OCI-LY7 (cell line): ENCODE results near the gene TRPM3. TPM values are rescaled to one million over a fixed set of nuclear protein-coding genes. Genes with fewer than 3 reads are reported as not detected.

Experiments
- BruUV-seq: library from RNA; stranded (reverse); fragments of 400-500 nt; replicated peaks from 2 replicates; lab custom pipeline; 2021; lab: Mats Ljungman, UMichigan
- CTCF ChIA-PET: fragments of 300-600 bp; sonication (Branson Sonifier 250); formaldehyde crosslinking; loops from one replicate; lab custom pipeline; 2022; ENCODE audit warnings: antibody characterized with exemption; ENCODE audit not compliant: unreplicated experiment; lab: Charles Lee
- POLR2A ChIA-PET: fragments of 300-600 bp; sonication (Branson Sonifier 250); formaldehyde crosslinking; loops from one replicate; lab custom pipeline; 2022; ENCODE audit warnings: antibody characterized with exemption; lab: Charles Lee
- DNase-seq: peaks from one replicate; pipeline ENCODE4 v3.0.0-alpha.2; 2015; ENCODE audit warnings: low spot score
- H2AFZ ChIP-seq: fragments of 200-600 bp; sonication (generic), shearing (Covaris generic); 2 replicates; pipeline ENCODE4 v1.6.1; 2014; ENCODE audit warnings: mild to moderate bottlenecking, antibody characterized with exemption, low read length, moderate library complexity
- H3K27ac ChIP-seq: fragments of 200-600 bp; sonication (generic); 2 replicates; pipeline ENCODE4 v1.5.1; 2014; ENCODE audit warnings: mixed run types, low read depth, mild to moderate bottlenecking, moderate library complexity, low read length, inconsistent platforms; ENCODE audit not compliant: poor library complexity, severe bottlenecking
- H3K36me3 ChIP-seq: fragments of 200-600 bp; sonication (generic); 2 replicates; pipeline ENCODE4 v1.6.1; 2014; ENCODE audit warnings: mild to moderate bottlenecking, antibody characterized with exemption, low read length, moderate library complexity, mixed read lengths; ENCODE audit not compliant: insufficient read depth
- H3K4me1 ChIP-seq: fragments of 200-600 bp; sonication (generic); 2 replicates; pipeline ENCODE4 v1.5.1; 2014; ENCODE audit warnings: mild to moderate bottlenecking, low read length; ENCODE audit not compliant: insufficient read depth, poor library complexity, severe bottlenecking
- H3K4me2 ChIP-seq: fragments of 200-600 bp; sonication (generic); 2 replicates; pipeline ENCODE4 v1.6.1; 2014; ENCODE audit warnings: mild to moderate bottlenecking, low read length
- H3K4me3 ChIP-seq: fragments of 200-600 bp; sonication (generic); 2 replicates; pipeline ENCODE4 v1.5.1; 2014; ENCODE audit warnings: mild to moderate bottlenecking, low read depth, low read length; ENCODE audit not compliant: poor library complexity, severe bottlenecking
- H3K79me2 ChIP-seq: fragments of 200-600 bp; sonication (generic); 2 replicates; pipeline ENCODE4 v1.6.1; 2016; ENCODE audit warnings: low read depth, mild to moderate bottlenecking, low read length, moderate library complexity, mixed read lengths; ENCODE audit not compliant: insufficient read depth
- H3K9me2 ChIP-seq: fragments of 200-600 bp; sonication (generic); 2 replicates; pipeline ENCODE4 v1.6.1; 2016; ENCODE audit warnings: mild to moderate bottlenecking, low read length, mixed read lengths; ENCODE audit not compliant: insufficient read depth
- H3K9me3 ChIP-seq: fragments of 200-600 bp; sonication (generic); 2 replicates; pipeline ENCODE4 v1.6.1; 2014; ENCODE audit warnings: mild to moderate bottlenecking, mixed run types, low read length, mixed read lengths
- H4K20me1 ChIP-seq: fragments of 200-600 bp; sonication (generic); 2 replicates; pipeline ENCODE4 v1.6.1; 2014; ENCODE audit warnings: mild to moderate bottlenecking, antibody characterized with exemption, low read length, moderate library complexity, mixed read lengths; ENCODE audit not compliant: insufficient read depth
- CTCF ChIP-seq: fragments of 200-600 bp; sonication (generic); conservative IDR thresholded peaks from 2 replicates; pipeline ENCODE4 v1.5.1; 2014; ENCODE audit warnings: mild to moderate bottlenecking, antibody characterized with exemption, low read length, moderate library complexity, mixed read lengths
- EZH2phosphoT487 ChIP-seq: fragments of 200-600 bp; sonication (generic); IDR thresholded peaks from 2 replicates; pipeline ENCODE4 v1.6.1; 2018; ENCODE audit warnings: low read depth, borderline replicate concordance, mild to moderate bottlenecking, mixed run types, antibody characterized with exemption, low read length, moderate library complexity, mixed read lengths
- intact Hi-C: fragments of 100-400 bp; cut with micrococcal nuclease; formaldehyde crosslinking; loops from one replicate; pipeline ENCODE4 v1.10.0; 2022; ENCODE audit not compliant: unreplicated experiment
- total RNA-seq, 2 experiments: library from RNA; depleted of rRNA in 1 of 2; stranded (reverse); fragments of >200 nt in 1 of 2; shearing (Covaris generic) in 1 of 2; gene quantifications; 2 replicates each; pipeline ENCODE4 v1.2.3, GENCODE V29; 2014 to 2022

TRPM3 gene
- total RNA-seq, 2 experiments from 2014 or later: not detected

- POLR2A ChIA-PET: no interaction called here
- Histone ChIP-seq H3K4me1 (no peaks in the 10 kb centered on the region), H3K4me3 (no peak overlapping the region), H4K20me1 (no peaks in the 10 kb centered on the region), H3K79me2 (no peaks in the 10 kb centered on the region), H2AFZ (no peak overlapping the region), H3K9me2 (no peaks in the 10 kb centered on the region), H3K27ac (no peak overlapping the region), H3K9me3 (no peaks in the 10 kb centered on the region), H3K36me3 (no peaks in the 10 kb centered on the region), H3K4me2 (no peak overlapping the region)
- peak; percentile 38 for DNase-seq
- intact Hi-C loops: loop anchor here (2.0 to 5.0 kb wide), 2 partner anchors 20 to 142 kb away; no protein-coding TSS in a partner anchor
- no TSS peak for BruUV-seq
- CTCF ChIA-PET: no interaction called here
- TF ChIP-seq EZH2phosphoT487 (no peak), CTCF (peak; percentile 74)
Measured at GRCh38 chr9:70484232-70485130, 636.9 kb downstream of the TRPM3 start.

- no peak overlapping the region for H3K4me2 ChIP-seq
- H4K20me1 ChIP-seq: no peaks in the 10 kb centered on the region
- no peaks in the 10 kb centered on the region for H3K79me2 ChIP-seq
- H3K27ac ChIP-seq: no peak overlapping the region
- no peak for DNase-seq
- no peak overlapping the region for H3K4me3 ChIP-seq
- intact Hi-C loops: loop anchor here (5.0 kb wide), 1 partner anchor 139 kb away; no protein-coding TSS in a partner anchor
- H2AFZ ChIP-seq: no peak overlapping the region
- ChIA-PET POLR2A (no interaction called here), CTCF (no interaction called here)
- TF ChIP-seq CTCF (no peak), EZH2phosphoT487 (no peak)
- H3K4me1 ChIP-seq: no peaks in the 10 kb centered on the region
- no peaks in the 10 kb centered on the region for H3K9me2 ChIP-seq
- H3K9me3 ChIP-seq: no peaks in the 10 kb centered on the region
- BruUV-seq: no TSS peak
- no peaks in the 10 kb centered on the region for H3K36me3 ChIP-seq
Measured at GRCh38 chr9:70481471-70481870, 640.0 kb downstream of the TRPM3 start.

GRCh38 chr9:70480405-70480980, 640.9 kb downstream of the TRPM3 start:
- H4K20me1 ChIP-seq: no peaks in the 10 kb centered on the region
- no peak for DNase-seq
- TF ChIP-seq CTCF: no peak
- no peak for TF ChIP-seq EZH2phosphoT487
- POLR2A ChIA-PET: no interaction called here
- BruUV-seq: no TSS peak
- H3K4me1 ChIP-seq: no peaks in the 10 kb centered on the region
- no peaks in the 10 kb centered on the region for H3K9me2 ChIP-seq
- H3K4me3 ChIP-seq: no peak overlapping the region
- no peak overlapping the region for H3K27ac ChIP-seq
- no peaks in the 10 kb centered on the region for H3K9me3 ChIP-seq
- CTCF ChIA-PET: no interaction called here
- no peaks in the 10 kb centered on the region for H3K36me3 ChIP-seq
- no peaks in the 10 kb centered on the region for H3K79me2 ChIP-seq
- no peak overlapping the region for H2AFZ ChIP-seq
- no peak overlapping the region for H3K4me2 ChIP-seq
- intact Hi-C loops: loop anchor here (5.0 kb wide), 1 partner anchor 138 kb away; no protein-coding TSS in a partner anchor
